GM18519 (cell line): ENCODE measurements around the gene PDE4D.
"Not testable (repeated sequence)": the region's sequence is repeated elsewhere in the genome, so short reads cannot be mapped to it uniquely, and the experiment has no call there.

Source experiments
- ATAC-seq: cut with Tn5 transposase; IDR thresholded peaks from one replicate; pipeline ENCODE4 v1.9.1; 2021; ENCODE audit warnings: mild to moderate bottlenecking, moderate library complexity; ENCODE audit not compliant: unreplicated experiment, low FRiP score

Gene PDE4D

GRCh38 chr5:59621477-59621876 lies 272.0 kb downstream of the PDE4D start:
- ATAC-seq: no peak

GRCh38 chr5:59620535-59621212 lies 272.9 kb downstream of the PDE4D start:
- peak; percentile 58 for ATAC-seq

- ATAC-seq: no peak
Observed at GRCh38 chr5:59618644-59619043, 274.9 kb downstream of the PDE4D start.

- ATAC-seq: no peak
Observed at GRCh38 chr5:59617186-59617771, 276.2 kb downstream of the PDE4D start.

- no peak for ATAC-seq
Observed at GRCh38 chr5:59616413-59616812, 277.1 kb downstream of the PDE4D start.

GRCh38 chr5:59615272-59615671 lies 278.3 kb downstream of the PDE4D start:
- no peak for ATAC-seq

GRCh38 chr5:59609501-59610265 lies 283.8 kb downstream of the PDE4D start:
- ATAC-seq: no peak

- peak; percentile 80 for ATAC-seq
Observed at GRCh38 chr5:59608745-59609144, 284.8 kb downstream of the PDE4D start.

GRCh38 chr5:59607138-59607765 lies 286.3 kb downstream of the PDE4D start:
- ATAC-seq: no peak

GRCh38 chr5:59605915-59606314 lies 287.6 kb downstream of the PDE4D start:
- ATAC-seq: no peak

GRCh38 chr5:59604111-59604510 lies 289.4 kb downstream of the PDE4D start:
- ATAC-seq: no peak

GRCh38 chr5:59600998-59601397 lies 292.5 kb downstream of the PDE4D start:
- ATAC-seq: no peak

- no peak for ATAC-seq
Observed at GRCh38 chr5:59600153-59600552, 293.4 kb downstream of the PDE4D start.

GRCh38 chr5:59599729-59600128 lies 293.8 kb downstream of the PDE4D start:
- no peak for ATAC-seq

- peak; percentile 49 for ATAC-seq
Observed at GRCh38 chr5:59598547-59598874, 295.0 kb downstream of the PDE4D start.

GRCh38 chr5:59597690-59598546 lies 295.6 kb downstream of the PDE4D start:
- no peak for ATAC-seq

- no peak for ATAC-seq
Observed at GRCh38 chr5:59596586-59597350, 296.8 kb downstream of the PDE4D start.

- ATAC-seq: not testable (repeated sequence)
Observed at GRCh38 chr5:59594118-59594517, 299.4 kb downstream of the PDE4D start.

GRCh38 chr5:59593439-59594007 lies 300.0 kb downstream of the PDE4D start:
- ATAC-seq: no peak
